GM12865 (cell line): ENCODE data around the gene PXDN.

Experiments
- DNase-seq: peaks from one replicate; pipeline ENCODE4 v3.0.0; 2010; ENCODE audit warnings: low read depth
- H3K4me3 ChIP-seq: 2 replicates; pipeline ENCODE4 v1.5.1; 2011; ENCODE audit warnings: mild to moderate bottlenecking, low read depth, low read length, control low read depth
- CTCF ChIP-seq: IDR thresholded peaks from 2 replicates; pipeline ENCODE4 v1.5.1; 2011; ENCODE audit warnings: low read length, control low read depth, low read depth, inconsistent platforms; ENCODE audit not compliant: insufficient read depth; ENCODE audit errors: missing control alignments

The PXDN gene

GRCh38 chr2:1632002-1632348, 112.3 kb downstream of the PXDN start:
- DNase-seq: no peak
- H3K4me3 ChIP-seq: no peak overlapping the region
- no peak for TF ChIP-seq CTCF

- H3K4me3 ChIP-seq: no peak overlapping the region
- no peak for DNase-seq
- no peak for TF ChIP-seq CTCF
Measured at GRCh38 chr2:1631292-1632001, 112.9 kb downstream of the PXDN start.

DNA sequence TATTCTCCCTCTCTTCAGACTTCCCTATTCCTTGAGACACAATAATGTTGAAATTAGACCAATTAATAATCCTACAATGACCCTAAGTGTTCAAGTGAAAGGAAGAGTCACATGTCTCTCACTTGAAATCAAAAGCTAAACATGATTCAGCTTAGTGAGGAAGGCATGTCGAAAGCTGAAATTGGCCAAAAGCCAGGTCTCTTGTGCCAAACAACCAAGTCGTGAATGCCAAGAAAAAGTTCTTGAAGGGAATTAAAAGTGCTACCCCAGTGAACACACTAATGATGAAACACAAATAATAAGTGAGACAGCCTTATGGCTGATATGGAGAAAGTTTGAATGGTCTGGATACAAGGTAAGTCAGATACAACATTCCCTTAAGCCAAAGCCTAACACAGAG, 115.4 kb downstream of the PXDN start:
- DNase-seq: no peak
- H3K4me3 ChIP-seq: no peak overlapping the region
- TF ChIP-seq CTCF: no peak

- no peak for DNase-seq
- no peak for TF ChIP-seq CTCF
- H3K4me3 ChIP-seq: no peak overlapping the region
Measured at GRCh38 chr2:1627628-1628381, 116.5 kb downstream of the PXDN start.

DNA sequence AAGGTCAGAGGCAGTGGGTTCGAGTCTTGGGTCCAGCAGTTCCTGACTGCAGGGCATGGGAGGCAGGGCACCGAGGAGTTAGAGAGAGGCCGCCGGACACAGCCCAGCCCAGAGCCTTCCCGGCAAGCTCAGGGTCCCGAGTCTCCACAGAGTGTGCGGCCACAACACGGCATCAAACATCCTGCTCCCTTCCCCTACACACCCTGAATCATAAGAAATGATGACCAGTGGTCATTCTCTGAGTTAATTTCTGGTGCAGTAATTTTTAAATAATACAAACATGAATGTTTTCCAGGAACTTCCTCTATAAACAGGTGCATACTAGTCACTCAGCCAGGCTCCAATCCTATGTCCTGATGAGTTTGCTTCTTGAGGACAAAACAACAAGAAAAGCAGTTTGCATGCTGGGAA, 118.0 kb downstream of the PXDN start:
- no peak overlapping the region for H3K4me3 ChIP-seq
- TF ChIP-seq CTCF: no peak
- DNase-seq: no peak

- DNase-seq: no peak
- no peak overlapping the region for H3K4me3 ChIP-seq
- TF ChIP-seq CTCF: no peak
Measured at GRCh38 chr2:1625281-1626001, 118.9 kb downstream of the PXDN start.
